Body of pancreas (tissue), 4 donors: Measurements from ENCODE around the gene SETMAR. TPM values are rescaled to one million over a fixed set of nuclear protein-coding genes. Genes with fewer than 3 reads are reported as not detected.

Experiments
- ATAC-seq: fragments of 150-250 bp; one replicate; pipeline ENCODE4 v1.9.1; 2016
- DNase-seq, 4 donors: peaks; one replicate each; pipeline ENCODE4 v3.0.0-alpha.2; 2019
- H3K27ac ChIP-seq, 4 donors: fragments of 200-600 bp; sonication (generic); 1 replicate in 3 of 4; 2 replicates in 1 of 4; pipeline versions ENCODE4 v1.5.1 to v1.6.1; 2016 to 2019; ENCODE audit warnings: mild to moderate bottlenecking in 1 of 4, mixed read lengths in 1 of 4, moderate library complexity in 1 of 4
- H3K27me3 ChIP-seq, 2 donors: fragments of 200-600 bp; sonication (generic); one replicate each; pipeline ENCODE4 v1.6.0; 2016; ENCODE audit warnings: mild to moderate bottlenecking in 1 of 2
- H3K36me3 ChIP-seq, 2 donors: fragments of 200-600 bp; sonication (generic); replicated peaks in 1 of 2; 2 replicates each; pipeline ENCODE4 v1.5.1; 2016; ENCODE audit warnings: low read depth in 2 of 2; ENCODE audit not compliant: insufficient read depth in 1 of 2
- H3K4me1 ChIP-seq: fragments of 200-600 bp; sonication (generic); one replicate; pipeline ENCODE4 v1.6.0; 2016
- H3K4me3 ChIP-seq, 2 donors: fragments of 200-600 bp; sonication (generic); 1 replicate in 1 of 2; 2 replicates in 1 of 2; pipeline ENCODE4 v1.5.1; 2016 to 2019
- H3K9me3 ChIP-seq, 3 donors: fragments of 200-600 bp; sonication (generic); 1 replicate in 2 of 3; 2 replicates in 1 of 3; pipeline ENCODE4 v1.5.1; 2016
- CTCF ChIP-seq, 7 experiments: fragments of 450-650 bp in 4 of 7; fragments of 200-600 bp in 3 of 7; sonication (generic) in 3 of 7; IDR thresholded peaks; one replicate each; pipeline ENCODE4 v1.5.1; 2016 to 2019; ENCODE audit warnings: antibody characterized with exemption in 7 of 7
- POLR2A ChIP-seq, 3 donors: fragments of 450-650 bp; IDR thresholded peaks; one replicate each; pipeline ENCODE4 v1.6.1; 2016; ENCODE audit warnings: antibody characterized with exemption in 3 of 3, mild to moderate bottlenecking in 2 of 3
- WGBS, 2 donors: methylation state at CpG; one replicate each; pipeline ENCODE4 v1.1.5; 2017; 5-methylcytosine and 5-hydroxymethylcytosine counted together
- intact Hi-C: fragments of 100-400 bp; cut with DNase I; formaldehyde crosslinking; loops from one replicate; pipeline ENCODE4 v1.15.1; 2023
- total RNA-seq, 2 donors: library from RNA; depleted of rRNA; stranded (reverse); fragments of >200 nt; gene quantifications; one replicate each; pipeline ENCODE4 v1.1.0, GENCODE V29; 2016

SETMAR gene
- 10 to 100 TPM; 14.5 to 27.0 TPM for total RNA-seq

GRCh38 chr3:4303187-4304123 lies at the start of gene SETMAR:
Gene SETMAR (plus strand): TSS chr3:4303369. CDS start chr3:4303371, 2 bp downstream.
- H3K9me3 ChIP-seq, result no peaks in the 10 kb centered on the region
- H3K27ac ChIP-seq, result peak within 1 kb of the TSS; percentile 86 to 92 (median 89)
- TF ChIP-seq CTCF (IDR thresholded peaks at IDR 0.05) (no peak), POLR2A (IDR thresholded peaks at IDR 0.05) (peak; percentile 67 to 84 (median 82))
- intact Hi-C loops, result no loop called here
- ATAC-seq (peak; percentile 97), DNase-seq (peak; percentile 91 to 93 (median 92))
- peak within 1 kb of the TSS; percentile 37 to 41 for H3K4me3 ChIP-seq
- 1% methylated on average over 31 to 59 of the region's 62 CpGs for WGBS, 2 donors
- no peaks in the 10 kb centered on the region for H3K27me3 ChIP-seq
- peaks cover 40% of the 10 kb centered on the region for H3K4me1 ChIP-seq
- no peaks in the 10 kb centered on the region for H3K36me3 ChIP-seq

GRCh38 chr3:4261406-4261805 lies 41.8 kb upstream of the SETMAR start:
- no peaks in the 10 kb centered on the region for H3K27me3 ChIP-seq
- DNase-seq (no peak), ATAC-seq (no peak)
- TF ChIP-seq CTCF (IDR thresholded peaks at IDR 0.05) (no peak), POLR2A (IDR thresholded peaks at IDR 0.05) (no peak)
- WGBS, 2 donors, result 69 to 81% methylated on average over 6 of the region's 6 CpGs
- H3K27ac ChIP-seq, result no peak overlapping the region
- H3K9me3 ChIP-seq, result no peaks in the 10 kb centered on the region
- no peaks in the 10 kb centered on the region for H3K36me3 ChIP-seq
- no peak overlapping the region for H3K4me3 ChIP-seq
- intact Hi-C loops, result no loop called here
- H3K4me1 ChIP-seq, result no peaks in the 10 kb centered on the region

GRCh38 chr3:4264040-4264439 lies 39.1 kb upstream of the SETMAR start:
- H3K9me3 ChIP-seq, result no peaks in the 10 kb centered on the region
- 84 to 92% methylated on average over 6 of the region's 6 CpGs for WGBS, 2 donors
- no peak overlapping the region for H3K4me3 ChIP-seq
- TF ChIP-seq CTCF (IDR thresholded peaks at IDR 0.05) (no peak), POLR2A (IDR thresholded peaks at IDR 0.05) (no peak)
- no peaks in the 10 kb centered on the region for H3K27me3 ChIP-seq
- H3K4me1 ChIP-seq, result no peaks in the 10 kb centered on the region
- intact Hi-C loops, result no loop called here
- no peaks in the 10 kb centered on the region for H3K36me3 ChIP-seq
- no peak for ATAC-seq
- no peak for DNase-seq
- no peak overlapping the region for H3K27ac ChIP-seq

- no peak overlapping the region for H3K4me3 ChIP-seq
- no peaks in the 10 kb centered on the region for H3K4me1 ChIP-seq
- H3K27me3 ChIP-seq, result no peaks in the 10 kb centered on the region
- H3K27ac ChIP-seq, result no peak overlapping the region
- no peaks in the 10 kb centered on the region for H3K9me3 ChIP-seq
- no peak for TF ChIP-seq POLR2A (IDR thresholded peaks at IDR 0.05)
- TF ChIP-seq CTCF (IDR thresholded peaks at IDR 0.05), result no peak
- DNase-seq (no peak), ATAC-seq (no peak)
- WGBS, 2 donors, result 22 to 55% methylated on average over 3 of the region's 3 CpGs
- intact Hi-C loops, result no loop called here
- H3K36me3 ChIP-seq, result no peaks in the 10 kb centered on the region
Observed at GRCh38 chr3:4270720-4271119, 32.4 kb upstream of the SETMAR start.
